ENCODE results near the gene FERMT3.

- TF ChIP-seq EZH2 (IDR thresholded peaks at IDR 0.05; ENCODE audit: low read length, missing control alignments), result no peak
- TF ChIP-seq CTCF (conservative IDR thresholded peaks at IDR 0.05 in 1 of 2, IDR thresholded peaks at IDR 0.05 in 1 of 2; ENCODE audit: low read depth in 1 of 2, low read length in 2 of 2), result no peak
Measured at GRCh38 chr11:64164392-64165312, 41.9 kb upstream of the FERMT3 start.

All from fibroblast of lung (primary cell).